ENCODE data around the gene HTR3C.

The HTR3C gene

DNA sequence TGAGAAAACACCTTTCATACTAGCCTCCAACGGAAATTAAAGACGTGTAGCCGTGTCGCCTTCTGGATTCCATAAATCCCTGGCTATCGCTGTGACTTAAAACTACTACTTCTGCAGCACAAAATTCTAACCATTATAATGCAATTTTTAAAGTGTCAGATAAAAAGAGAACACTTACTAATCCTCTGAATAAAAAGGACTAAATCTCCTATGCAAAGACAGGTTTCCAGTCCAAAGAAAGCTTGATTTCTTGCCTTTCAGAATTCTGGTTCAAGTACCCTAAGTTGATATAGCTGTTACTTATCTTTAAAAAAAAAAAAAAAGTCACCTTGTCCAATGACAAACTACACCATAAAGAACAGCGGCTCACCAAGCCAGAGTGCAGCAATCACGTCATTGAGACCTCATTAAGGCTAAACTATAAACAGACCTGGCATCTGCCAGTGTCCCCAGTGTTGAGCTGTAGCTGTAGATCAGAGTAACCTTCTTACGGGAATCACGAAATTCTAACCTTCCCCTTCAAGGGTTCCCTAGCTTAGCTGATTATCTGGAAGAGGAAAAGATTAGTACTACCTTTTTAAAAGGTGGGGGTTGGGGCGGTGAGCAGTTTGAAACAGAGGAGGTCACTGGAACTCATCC, 37.3 kb upstream of the HTR3C start:
- Histone ChIP-seq H2BK120ac (ENCODE audit: low read depth, low read length) (no peak overlapping the region), H3K4me2 (ENCODE audit: insufficient read depth, low read length, poor library complexity, severe bottlenecking) (no peak overlapping the region), H4K8ac (ENCODE audit: low read depth, low read length) (no peak overlapping the region), H3K4me1 (ENCODE audit: control insufficient read depth in 2 of 2, insufficient read depth in 1 of 2, low read depth in 1 of 2, low read length in 2 of 2) (peaks cover 4 to 6% of the 10 kb centered on the region in 2 donors), H3K4me3 (ENCODE audit: low read length in 2 of 2) (no peak overlapping the region), H3K27me3 (ENCODE audit: control insufficient read depth in 3 of 3, insufficient read depth in 3 of 3, low read depth in 1 of 3, low read length in 3 of 3) (no peaks in the 10 kb centered on the region), H3K9me3 (replicated peaks in 1 of 2; ENCODE audit: control insufficient read depth in 2 of 2, insufficient read depth in 1 of 2, low read depth in 1 of 2, low read length in 2 of 2) (no peaks in the 10 kb centered on the region), H3K27ac (replicated peaks; ENCODE audit: low read length) (no peak overlapping the region), H4K91ac (ENCODE audit: low read depth, low read length, poor library complexity) (no peak overlapping the region), H2AK5ac (ENCODE audit: low read depth, low read length) (no peak overlapping the region), H2BK15ac (ENCODE audit: low read length) (no peak overlapping the region), H3K36me3 (replicated peaks in 1 of 2; ENCODE audit: control insufficient read depth in 2 of 2, insufficient read depth in 2 of 2, low read length in 2 of 2) (peaks cover 4 to 32% of the 10 kb centered on the region in 2 donors), H3K4ac (ENCODE audit: low read length) (no peak overlapping the region), H3K79me1 (ENCODE audit: low read depth, low read length) (peaks cover 8% of the 10 kb centered on the region), H3K23ac (ENCODE audit: low read depth, low read length, poor library complexity) (no peak overlapping the region), H3K14ac (ENCODE audit: low read length) (no peak overlapping the region), H2AFZ (ENCODE audit: low read length) (no peak overlapping the region), H2BK5ac (ENCODE audit: low read length) (no peak overlapping the region), H3K18ac (ENCODE audit: low read length) (no peak overlapping the region), H2BK12ac (ENCODE audit: low read length) (no peak overlapping the region), H3K9ac (ENCODE audit: low read depth, low read length, poor library complexity) (no peak overlapping the region)
- no peak for DNase-seq (ENCODE audit: low spot score)
- no CpG with 5 or more reads among the region's 10 CpGs for WGBS, 2 donors (ENCODE audit: extremely low coverage in 2 of 2, insufficient read length in 2 of 2, insufficient replicate concordance in 1 of 2)

DNA sequence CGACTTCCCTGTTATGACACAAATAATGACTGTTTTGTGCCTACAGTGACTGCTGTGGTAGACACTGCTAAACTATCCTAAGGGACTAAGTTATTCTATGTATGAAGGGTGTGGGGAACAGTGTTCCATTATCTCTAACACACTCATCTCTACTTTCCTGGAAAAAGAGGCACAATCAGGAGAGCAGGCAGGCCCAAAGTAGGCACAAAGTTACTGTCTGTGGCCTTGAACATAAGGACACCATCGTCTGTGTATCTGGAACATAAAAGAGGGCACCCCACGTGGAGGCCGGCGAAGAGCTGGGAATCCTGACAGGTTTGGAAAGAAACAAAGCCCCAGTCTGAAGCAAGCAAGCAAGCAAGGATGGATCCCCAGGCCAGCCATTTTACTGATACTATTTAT, 36.7 kb upstream of the HTR3C start:
- Histone ChIP-seq H4K8ac (ENCODE audit: low read depth, low read length) (no peak overlapping the region), H4K91ac (ENCODE audit: low read depth, low read length, poor library complexity) (no peak overlapping the region), H3K4me1 (ENCODE audit: control insufficient read depth in 2 of 2, insufficient read depth in 1 of 2, low read depth in 1 of 2, low read length in 2 of 2) (peaks cover 4 to 6% of the 10 kb centered on the region in 2 donors), H2AFZ (ENCODE audit: low read length) (no peak overlapping the region), H2BK5ac (ENCODE audit: low read length) (no peak overlapping the region), H3K4me3 (ENCODE audit: low read length in 2 of 2) (no peak overlapping the region), H3K9me3 (replicated peaks in 1 of 2; ENCODE audit: control insufficient read depth in 2 of 2, insufficient read depth in 1 of 2, low read depth in 1 of 2, low read length in 2 of 2) (no peaks in the 10 kb centered on the region), H3K4ac (ENCODE audit: low read length) (no peak overlapping the region), H3K36me3 (replicated peaks in 1 of 2; ENCODE audit: control insufficient read depth in 2 of 2, insufficient read depth in 2 of 2, low read length in 2 of 2) (peaks cover 4 to 29% of the 10 kb centered on the region in 2 donors), H2BK15ac (ENCODE audit: low read length) (no peak overlapping the region), H3K79me1 (ENCODE audit: low read depth, low read length) (peaks cover 8% of the 10 kb centered on the region), H2BK12ac (ENCODE audit: low read length) (no peak overlapping the region), H3K27me3 (ENCODE audit: control insufficient read depth in 3 of 3, insufficient read depth in 3 of 3, low read depth in 1 of 3, low read length in 3 of 3) (no peaks in the 10 kb centered on the region), H3K4me2 (ENCODE audit: insufficient read depth, low read length, poor library complexity, severe bottlenecking) (no peak overlapping the region), H3K23ac (ENCODE audit: low read depth, low read length, poor library complexity) (no peak overlapping the region), H3K14ac (ENCODE audit: low read length) (no peak overlapping the region), H3K27ac (replicated peaks; ENCODE audit: low read length) (no peak overlapping the region), H3K18ac (ENCODE audit: low read length) (no peak overlapping the region), H2AK5ac (ENCODE audit: low read depth, low read length) (no peak overlapping the region), H3K9ac (ENCODE audit: low read depth, low read length, poor library complexity) (no peak overlapping the region), H2BK120ac (ENCODE audit: low read depth, low read length) (no peak overlapping the region)
- no CpG with 5 or more reads among the region's 5 CpGs for WGBS, 2 donors (ENCODE audit: extremely low coverage in 2 of 2, insufficient read length in 2 of 2, insufficient replicate concordance in 1 of 2)
- DNase-seq (ENCODE audit: low spot score) = no peak

DNA sequence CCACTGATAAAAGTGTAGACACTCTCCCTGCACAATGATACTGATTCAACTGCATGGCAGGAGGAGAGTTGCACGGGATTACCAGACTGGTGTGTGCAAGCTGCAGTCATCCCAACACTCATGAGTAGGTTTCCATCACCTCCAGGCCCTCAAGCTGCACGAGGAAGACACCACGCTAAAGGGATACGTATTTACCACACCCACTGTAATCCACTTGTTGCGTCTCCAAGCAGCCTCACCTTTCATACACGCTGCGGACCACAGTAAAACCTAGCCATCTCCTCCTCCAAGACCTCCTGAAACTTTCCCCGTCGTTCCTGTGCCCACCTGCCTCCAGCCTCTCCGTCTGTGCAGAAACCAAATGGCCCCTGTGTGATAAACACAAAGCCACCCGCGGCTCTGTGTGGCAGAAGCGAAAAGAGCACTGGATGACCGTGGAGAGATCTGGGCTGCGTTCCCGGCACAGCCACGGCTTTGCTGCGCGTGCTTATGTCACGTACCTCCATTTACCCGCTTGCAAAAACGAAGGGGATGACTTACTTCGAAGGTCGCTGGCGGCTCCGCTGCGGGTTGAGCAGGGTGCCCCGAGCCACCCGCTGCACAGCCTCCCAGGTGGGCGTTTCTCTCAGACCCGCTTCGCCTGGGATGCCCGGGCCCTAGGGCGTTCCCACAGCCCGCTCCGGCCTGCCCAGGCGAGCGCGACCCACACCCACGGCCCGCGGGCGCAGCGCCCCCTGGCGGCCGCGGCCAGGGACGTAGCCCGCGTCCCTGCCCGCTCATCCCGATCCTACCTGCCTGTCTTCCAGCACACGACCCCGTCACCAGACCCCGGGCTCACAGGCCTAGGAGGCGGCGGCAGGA, 35.8 kb upstream of the HTR3C start:
- Histone ChIP-seq H4K91ac (ENCODE audit: low read depth, low read length, poor library complexity) (peak overlapping the region; percentile 53), H2BK12ac (ENCODE audit: low read length) (no peak overlapping the region), H3K18ac (ENCODE audit: low read length) (peak overlapping the region; percentile 99), H3K4me3 (ENCODE audit: low read length in 2 of 2) (peak overlapping the region; percentile 98 to 100), H3K27ac (replicated peaks; ENCODE audit: low read length) (peak overlapping the region; percentile 68), H4K8ac (ENCODE audit: low read depth, low read length) (no peak overlapping the region), H3K27me3 (ENCODE audit: control insufficient read depth in 3 of 3, insufficient read depth in 3 of 3, low read depth in 1 of 3, low read length in 3 of 3) (peaks cover 0 to 3% (median 0%) of the 10 kb centered on the region in 3 experiments), H3K4ac (ENCODE audit: low read length) (no peak overlapping the region), H3K23ac (ENCODE audit: low read depth, low read length, poor library complexity) (peak overlapping the region; percentile 92), H2AFZ (ENCODE audit: low read length) (peak overlapping the region; percentile 100), H2BK15ac (ENCODE audit: low read length) (no peak overlapping the region), H2BK5ac (ENCODE audit: low read length) (peak overlapping the region; percentile 62), H3K79me1 (ENCODE audit: low read depth, low read length) (peaks cover 8% of the 10 kb centered on the region), H2BK120ac (ENCODE audit: low read depth, low read length) (no peak overlapping the region), H3K9ac (ENCODE audit: low read depth, low read length, poor library complexity) (peak overlapping the region; percentile 98), H3K36me3 (replicated peaks in 1 of 2; ENCODE audit: control insufficient read depth in 2 of 2, insufficient read depth in 2 of 2, low read length in 2 of 2) (peaks cover 4 to 20% of the 10 kb centered on the region in 2 donors), H3K4me2 (ENCODE audit: insufficient read depth, low read length, poor library complexity, severe bottlenecking) (peak overlapping the region; percentile 57), H3K9me3 (replicated peaks in 1 of 2; ENCODE audit: control insufficient read depth in 2 of 2, insufficient read depth in 1 of 2, low read depth in 1 of 2, low read length in 2 of 2) (no peaks in the 10 kb centered on the region), H3K14ac (ENCODE audit: low read length) (peak overlapping the region; percentile 98), H2AK5ac (ENCODE audit: low read depth, low read length) (peak overlapping the region; percentile 66), H3K4me1 (ENCODE audit: control insufficient read depth in 2 of 2, insufficient read depth in 1 of 2, low read depth in 1 of 2, low read length in 2 of 2) (peaks cover 4 to 6% of the 10 kb centered on the region in 2 donors)
- peak; percentile 58 for DNase-seq (ENCODE audit: low spot score)
- whole genome bisulfite sequencing, 2 donors (ENCODE audit: extremely low coverage in 2 of 2, insufficient read length in 2 of 2, insufficient replicate concordance in 1 of 2) = no CpG with 5 or more reads among the region's 57 CpGs
